B cell (primary cell): Measurements from ENCODE around the gene DNMBP. TPM values are rescaled to one million over a fixed set of nuclear protein-coding genes. Genes with fewer than 3 reads are reported as not detected.

Experiments used
- ATAC-seq: fragments of 200-7000 bp; cut with Tn5 transposase; one replicate; pipeline ENCODE4 v1.10.0; 2021; ENCODE audit warnings: low read depth, mild to moderate bottlenecking, moderate number of reproducible peaks, moderate library complexity
- CTCF ChIA-PET: fragments of 350-600 bp; sonication (Branson Sonifier 250); formaldehyde crosslinking; loops from one replicate; lab custom pipeline; 2021; ENCODE audit warnings: antibody characterized with exemption, inconsistent platforms; lab: Charles Lee
- POLR2A ChIA-PET: fragments of 350-600 bp; sonication (Branson Sonifier 250); formaldehyde crosslinking; loops from one replicate; lab custom pipeline; 2021; ENCODE audit warnings: antibody characterized with exemption; lab: Charles Lee
- DNase-seq: peaks from one replicate; pipeline ENCODE4 v3.0.0; 2013
- H2AFZ ChIP-seq: 2 replicates; pipeline ENCODE4 v1.6.1; 2012; ENCODE audit warnings: mild to moderate bottlenecking, low read depth, low read length; ENCODE audit not compliant: insufficient read depth, poor library complexity, severe bottlenecking
- H3K27ac ChIP-seq, 2 donors: 1 replicate in 1 of 2; 2 replicates in 1 of 2; pipeline ENCODE4 v1.5.1; 2012 to 2013; ENCODE audit warnings: low read length in 2 of 2, mild to moderate bottlenecking in 2 of 2, moderate library complexity in 1 of 2
- H3K27me3 ChIP-seq, 4 experiments: fragments of 200-600 bp in 1 of 4; sonication (generic) in 1 of 4; replicated peaks in 1 of 4; 1 replicate in 2 of 4; 2 replicates in 2 of 4; pipeline versions ENCODE4 v1.6.1 to v1.7.0; 2013 to 2016; ENCODE audit warnings: low read length in 3 of 4, mild to moderate bottlenecking in 2 of 4, mixed read lengths in 1 of 4, moderate library complexity in 1 of 4; ENCODE audit not compliant: insufficient read depth in 4 of 4, control insufficient read depth in 3 of 4; ENCODE audit errors: control extremely low read depth in 1 of 4
- H3K36me3 ChIP-seq, 2 experiments: replicated peaks in 1 of 2; 1 replicate in 1 of 2; 2 replicates in 1 of 2; pipeline versions ENCODE4 v1.6.1 to v1.7.1; 2013; ENCODE audit warnings: low read length in 1 of 2; ENCODE audit not compliant: insufficient read depth in 2 of 2, control insufficient read depth in 1 of 2; ENCODE audit errors: control extremely low read depth in 1 of 2, extremely low read depth in 1 of 2
- H3K4me1 ChIP-seq, 2 donors: fragments of 200-600 bp in 1 of 2; sonication (generic) in 1 of 2; 1 replicate in 1 of 2; 2 replicates in 1 of 2; pipeline versions ENCODE4 v1.5.1 to v1.6.1; 2013 to 2017; ENCODE audit warnings: low read length in 2 of 2; ENCODE audit not compliant: control insufficient read depth in 2 of 2, insufficient read depth in 2 of 2
- H3K4me2 ChIP-seq: replicated peaks from 2 replicates; pipeline ENCODE3; 2012; ENCODE audit warnings: mild to moderate bottlenecking, low read depth, low read length; ENCODE audit not compliant: poor library complexity, severe bottlenecking
- H3K4me3 ChIP-seq, 5 experiments: fragments of 200-600 bp in 1 of 5; sonication (generic) in 1 of 5; 1 replicate in 3 of 5; 2 replicates in 2 of 5; pipeline versions ENCODE4 v1.5.1 to v1.7.0; 2011 to 2016; ENCODE audit warnings: low read length in 4 of 5, mild to moderate bottlenecking in 4 of 5, low read depth in 2 of 5, control low read depth in 1 of 5, moderate library complexity in 1 of 5; ENCODE audit not compliant: insufficient read depth in 1 of 5; ENCODE audit errors: control extremely low read depth in 1 of 5, extremely low read depth in 1 of 5
- H3K79me2 ChIP-seq: fragments of 200-600 bp; sonication (generic); one replicate; pipeline ENCODE4 v1.6.0; 2016; ENCODE audit warnings: low read length; ENCODE audit not compliant: control insufficient read depth, insufficient read depth
- H3K9ac ChIP-seq: fragments of 200-600 bp; sonication (generic); 2 replicates; pipeline ENCODE4 v1.6.1; 2017; ENCODE audit warnings: mild to moderate bottlenecking, low read length, moderate library complexity
- H3K9me3 ChIP-seq, 3 donors: one replicate each; pipeline versions ENCODE4 v1.6.1 to v1.7.1; 2013; ENCODE audit warnings: low read length in 2 of 3; ENCODE audit not compliant: control insufficient read depth in 2 of 3, insufficient read depth in 1 of 3; ENCODE audit errors: control extremely low read depth in 1 of 3
- H4K20me1 ChIP-seq: 2 replicates; pipeline ENCODE4 v1.6.0; 2012; ENCODE audit warnings: mild to moderate bottlenecking, low read length; ENCODE audit not compliant: insufficient read depth, control insufficient read depth, poor library complexity, severe bottlenecking
- H3K27ac Mint-ChIP-seq: one replicate; pipeline ENCODE4 v1.8.0; 2021; ENCODE audit warnings: mixed read lengths
- H3K27me3 Mint-ChIP-seq: one replicate; pipeline ENCODE4 v1.8.0; 2021; ENCODE audit warnings: mixed read lengths
- H3K4me1 Mint-ChIP-seq: one replicate; pipeline ENCODE4 v1.8.0; 2021; ENCODE audit warnings: mixed read lengths
- H3K4me3 Mint-ChIP-seq: one replicate; pipeline ENCODE4 v1.8.0; 2021; ENCODE audit warnings: mixed read lengths
- H3K9me3 Mint-ChIP-seq: one replicate; pipeline ENCODE4 v1.8.0; 2022; ENCODE audit warnings: mixed read lengths; ENCODE audit not compliant: insufficient read depth
- CTCF ChIP-seq: fragments of 200-600 bp; IDR thresholded peaks from one replicate; pipeline ENCODE4 v1.8.0; 2022; ENCODE audit warnings: antibody characterized with exemption, mild to moderate bottlenecking
- EZH2 ChIP-seq: IDR thresholded peaks from 2 replicates; pipeline ENCODE4 v1.6.1; 2012; ENCODE audit warnings: borderline replicate concordance, low read depth, mild to moderate bottlenecking, moderate library complexity, low read length; ENCODE audit not compliant: insufficient read depth, poor library complexity, severe bottlenecking
- WGBS: methylation state at CpG from one replicate; pipeline ENCODE4 v1.1.5; 2013; ENCODE audit warnings: missing lambda C conversion rate; ENCODE audit not compliant: insufficient coverage; 5-methylcytosine and 5-hydroxymethylcytosine counted together
- intact Hi-C: fragments of 100-400 bp; cut with micrococcal nuclease; formaldehyde crosslinking; loops from one replicate; pipeline ENCODE4 v1.10.0; 2022
- polyA plus RNA-seq: library from polyadenylated mRNA; depleted of rRNA; stranded (reverse); fragments of >200 nt; gene quantifications from 2 replicates; pipeline ENCODE4 v1.2.3, GENCODE V29; 2012
- total RNA-seq, 2 donors: library from RNA; stranded (reverse); fragments of 120-200 nt in 1 of 2; gene quantifications; 1 replicate in 1 of 2; 2 replicates in 1 of 2; pipeline versions ENCODE4 v1.2.3 to v1.2.4, GENCODE V29; 2013 to 2022

Gene DNMBP
- total and polyA plus RNA-seq, 2 donors (not counting 1 experiment from before 2014, with no cell fraction given) = 12.8 to 22.6 TPM

DNA sequence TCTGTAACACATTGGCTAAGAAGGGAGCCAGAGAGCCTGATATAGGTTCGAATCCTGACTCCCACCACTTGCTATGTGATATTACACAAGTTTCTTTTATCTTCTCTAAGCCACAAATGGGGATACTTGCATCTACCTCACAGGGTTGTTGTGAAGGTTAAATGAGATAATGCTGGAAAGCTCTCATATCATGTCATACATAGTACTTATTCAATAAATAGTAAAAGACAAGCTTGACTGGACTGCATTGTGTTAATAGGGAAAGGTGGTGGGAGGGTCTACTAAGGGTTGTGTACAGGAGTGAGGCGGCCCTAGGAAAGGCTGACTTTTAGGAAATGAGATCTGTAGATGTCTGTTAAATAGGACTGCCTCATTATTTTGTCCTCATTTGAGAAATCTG lies 35.8 kb upstream of the DNMBP start:
- H3K4me2 ChIP-seq = no peak overlapping the region
- no peaks in the 10 kb centered on the region for H3K9me3 ChIP-seq
- no peaks in the 10 kb centered on the region for H4K20me1 ChIP-seq
- ATAC-seq (no peak), DNase-seq (no peak)
- peak overlapping the region; percentile 62 for H2AFZ ChIP-seq
- H3K9ac ChIP-seq = no peak overlapping the region
- CTCF ChIA-PET = interaction anchor here (0.7 to 18.9 kb wide), 39 partner anchors 9 to 626 kb away, joined by 3 to 525 read pairs (median 6); partner anchors contain the start of gene DNMBP
- no peaks in the 10 kb centered on the region for H3K36me3 ChIP-seq
- no peaks in the 10 kb centered on the region for H3K27me3 ChIP-seq
- H3K4me1 Mint-ChIP-seq = peaks cover 4% of the 10 kb centered on the region
- H3K27ac Mint-ChIP-seq = no peak overlapping the region
- no peaks in the 10 kb centered on the region for H3K27me3 Mint-ChIP-seq
- H3K4me3 ChIP-seq = no peak overlapping the region
- peaks cover 0 to 4% of the 10 kb centered on the region in 2 donors for H3K4me1 ChIP-seq
- intact Hi-C loops = loop anchor here (5.0 kb wide), 1 partner anchor 33 kb away; no protein-coding TSS in a partner anchor
- H3K27ac ChIP-seq = no peak overlapping the region
- POLR2A ChIA-PET = interaction anchor here (0.6 kb wide), 1 partner anchor 31 kb away, joined by 7 read pairs; no protein-coding TSS in a partner anchor
- H3K4me3 Mint-ChIP-seq = no peak overlapping the region
- no peaks in the 10 kb centered on the region for H3K9me3 Mint-ChIP-seq
- 67% methylated on average over 1 of the region's 2 CpGs for WGBS
- TF ChIP-seq CTCF = no peak
- no peak for TF ChIP-seq EZH2
- no peaks in the 10 kb centered on the region for H3K79me2 ChIP-seq

DNA sequence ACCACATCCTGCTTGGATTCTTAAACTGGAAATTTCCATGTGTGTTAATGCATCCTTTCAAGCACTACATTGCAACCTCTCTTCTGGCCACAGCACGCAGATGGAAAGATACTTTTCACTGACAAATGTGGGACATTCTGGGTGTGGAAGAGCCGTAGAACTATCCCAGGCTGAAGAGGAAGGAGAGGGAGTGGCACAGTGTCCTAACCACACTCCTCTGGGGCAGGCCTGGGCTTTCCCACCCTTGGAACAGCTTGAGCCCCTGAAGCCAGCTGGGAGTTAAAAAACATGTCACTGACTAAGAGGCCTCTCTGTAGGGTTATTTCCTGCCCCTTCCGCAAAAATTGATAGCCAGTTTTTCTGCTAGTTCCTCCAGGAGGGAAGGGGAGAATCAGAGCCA lies 34.0 kb upstream of the DNMBP start:
- Histone ChIP-seq H3K36me3 (no peaks in the 10 kb centered on the region), H4K20me1 (no peaks in the 10 kb centered on the region), H3K4me2 (no peak overlapping the region), H3K27ac (no peak overlapping the region), H3K4me3 (no peak overlapping the region), H2AFZ (no peak overlapping the region), H3K79me2 (no peaks in the 10 kb centered on the region), H3K4me1 (peaks cover 0 to 4% of the 10 kb centered on the region in 2 donors), H3K9ac (no peak overlapping the region), H3K9me3 (no peaks in the 10 kb centered on the region), H3K27me3 (no peaks in the 10 kb centered on the region)
- TF ChIP-seq EZH2 (no peak), CTCF (no peak)
- Mint-ChIP-seq H3K9me3 (no peaks in the 10 kb centered on the region), H3K27me3 (peaks cover 3% of the 10 kb centered on the region), H3K4me3 (no peak overlapping the region), H3K27ac (no peak overlapping the region), H3K4me1 (peaks cover 4% of the 10 kb centered on the region)
- ATAC-seq = no peak
- CTCF ChIA-PET = interaction anchor here (0.7 to 18.9 kb wide), 7 partner anchors 15 to 210 kb away, joined by 3 to 525 read pairs (median 28); partner anchors contain the start of gene DNMBP
- POLR2A ChIA-PET = interaction anchor here (0.7 kb wide), 1 partner anchor 68 kb away, joined by 5 read pairs; no protein-coding TSS in a partner anchor
- WGBS = 13% methylated on average over 1 of the region's 3 CpGs
- no peak for DNase-seq
- intact Hi-C loops = no loop called here
